ENCODE data around the gene PLXNA2. TPM values are rescaled to one million over a fixed set of nuclear protein-coding genes. Genes with fewer than 3 reads are reported as not detected.

PLXNA2 gene
- total RNA-seq, 1 donor from 2014 or later: 1.7 TPM

DNA sequence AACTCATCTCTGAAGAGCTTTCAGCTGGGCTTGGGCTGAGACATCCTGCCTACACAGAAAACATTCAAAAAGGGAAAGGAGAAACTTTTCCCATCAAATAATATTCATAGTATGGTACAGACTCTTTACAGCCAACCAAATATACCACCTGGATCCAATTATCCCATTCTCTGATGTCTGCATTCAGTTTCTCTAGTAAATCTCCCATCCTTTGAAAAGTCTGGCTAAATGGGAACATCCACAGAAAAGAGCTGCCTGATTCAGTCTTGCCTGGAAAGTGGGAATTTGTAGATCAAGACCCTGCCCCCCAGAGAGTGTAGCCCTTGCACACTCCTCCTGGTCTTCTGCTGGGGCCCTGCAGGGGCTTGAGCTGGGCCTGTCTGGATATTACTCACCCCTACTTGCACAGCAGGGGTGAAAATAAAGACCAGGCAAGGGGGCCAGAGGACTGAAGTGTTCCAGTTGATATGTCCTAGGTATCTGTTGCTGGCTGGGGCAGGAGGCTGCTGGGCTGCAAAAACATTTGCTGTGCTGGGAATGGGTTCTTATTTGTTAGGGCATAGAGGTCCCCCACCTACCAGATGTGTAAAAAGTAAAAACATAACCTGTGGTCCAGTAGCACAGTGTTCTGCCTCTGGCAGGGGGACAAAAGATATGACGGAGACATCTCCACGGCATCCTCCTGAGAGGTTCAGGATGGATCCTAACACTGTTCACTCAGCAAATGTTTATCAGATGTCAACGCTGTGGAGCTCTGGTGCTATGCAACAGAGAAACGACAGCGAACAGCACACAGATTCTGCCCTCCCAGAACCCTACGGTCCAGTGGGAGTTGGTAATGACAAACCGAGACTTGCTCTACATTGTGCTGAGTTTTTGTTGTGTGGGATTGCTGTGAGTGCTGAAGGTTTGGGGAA lies 140.3 kb downstream of the PLXNA2 start:
- Histone ChIP-seq H3K9ac (no peak overlapping the region), H3K4me2 (no peak overlapping the region), H3F3A (ENCODE audit: low read depth) (no peaks in the 10 kb centered on the region), H3K79me2 (ENCODE audit: low read depth) (no peaks in the 10 kb centered on the region), H3K27me3 (no peaks in the 10 kb centered on the region), H3K36me3 (no peaks in the 10 kb centered on the region), H3K9me3 (ENCODE audit: low read depth) (no peaks in the 10 kb centered on the region), H2AFZ (replicated peaks) (no peak overlapping the region), H3K4me1 (peaks cover 45% of the 10 kb centered on the region), H3K4me3 (no peak overlapping the region), H3K27ac (no peak overlapping the region), H4K20me1 (ENCODE audit: low read depth) (no peaks in the 10 kb centered on the region)
- TF ChIP-seq EZH2phosphoT487 (IDR thresholded peaks at IDR 0.05) (no peak), EZH2 (IDR thresholded peaks at IDR 0.05) (no peak), CTCF (IDR thresholded peaks at IDR 0.05) (no peak)
- Mint-ChIP-seq H3K9me3 (no peaks in the 10 kb centered on the region), H3K4me1 (peaks cover 90% of the 10 kb centered on the region), H3K27ac (peak overlapping the region; percentile 18), H3K27me3 (ENCODE audit: insufficient read depth, low read depth) (peaks cover 5% of the 10 kb centered on the region), H3K36me3 (peaks cover 4% of the 10 kb centered on the region), H3K4me3 (peak overlapping the region; percentile 16)
- no peak for DNase-seq (ENCODE audit: low spot score)

GRCh38 chr1:208101661-208102431 lies 142.3 kb downstream of the PLXNA2 start:
- peaks cover 84% of the 10 kb centered on the region for H3K4me1 Mint-ChIP-seq

GRCh38 chr1:208100906-208101305 lies 143.3 kb downstream of the PLXNA2 start:
- no peaks in the 10 kb centered on the region for H3K9me3 ChIP-seq (ENCODE audit: low read depth)
- no peaks in the 10 kb centered on the region for H3K9me3 Mint-ChIP-seq
- H4K20me1 ChIP-seq (ENCODE audit: low read depth): no peaks in the 10 kb centered on the region
- peak overlapping the region; percentile 11 for H3K4me3 Mint-ChIP-seq
- H3K27me3 Mint-ChIP-seq (ENCODE audit: insufficient read depth, low read depth): peaks cover 5% of the 10 kb centered on the region
- DNase-seq (ENCODE audit: low spot score): no peak
- no peaks in the 10 kb centered on the region for H3K27me3 ChIP-seq
- H3K36me3 ChIP-seq: no peaks in the 10 kb centered on the region
- no peak for TF ChIP-seq CTCF (IDR thresholded peaks at IDR 0.05)
- TF ChIP-seq EZH2 (IDR thresholded peaks at IDR 0.05): no peak
- no peak for TF ChIP-seq EZH2phosphoT487 (IDR thresholded peaks at IDR 0.05)
- H2AFZ ChIP-seq (replicated peaks): no peak overlapping the region
- peaks cover 43% of the 10 kb centered on the region for H3K4me1 ChIP-seq
- H3K79me2 ChIP-seq (ENCODE audit: low read depth): no peaks in the 10 kb centered on the region
- no peak overlapping the region for H3K27ac ChIP-seq
- H3K4me1 Mint-ChIP-seq: peaks cover 76% of the 10 kb centered on the region
- no peak overlapping the region for H3K4me2 ChIP-seq
- peak overlapping the region; percentile 76 for H3K27ac Mint-ChIP-seq
- peaks cover 9% of the 10 kb centered on the region for H3K36me3 Mint-ChIP-seq
- H3K4me3 ChIP-seq: no peak overlapping the region
- no peaks in the 10 kb centered on the region for H3F3A ChIP-seq (ENCODE audit: low read depth)
- no peak overlapping the region for H3K9ac ChIP-seq

More at GRCh38 chr1:208101661-208102431, 142.3 kb downstream of the PLXNA2 start:
- H3K4me3 Mint-ChIP-seq: no peak overlapping the region
- H3K27ac ChIP-seq: no peak overlapping the region
- no peaks in the 10 kb centered on the region for H3K9me3 ChIP-seq (ENCODE audit: low read depth)
- H3K36me3 ChIP-seq: no peaks in the 10 kb centered on the region
- H3K4me3 ChIP-seq: no peak overlapping the region
- H3K4me1 ChIP-seq: peaks cover 49% of the 10 kb centered on the region
- peak; percentile 72 for DNase-seq (ENCODE audit: low spot score)
- H3K9ac ChIP-seq: no peak overlapping the region
- no peaks in the 10 kb centered on the region for H3F3A ChIP-seq (ENCODE audit: low read depth)
- H3K9me3 Mint-ChIP-seq: no peaks in the 10 kb centered on the region
- peaks cover 5% of the 10 kb centered on the region for H3K27me3 Mint-ChIP-seq (ENCODE audit: insufficient read depth, low read depth)
- H3K27ac Mint-ChIP-seq: peak overlapping the region; percentile 76
- TF ChIP-seq CTCF (IDR thresholded peaks at IDR 0.05) (no peak), EZH2phosphoT487 (IDR thresholded peaks at IDR 0.05) (no peak), EZH2 (IDR thresholded peaks at IDR 0.05) (no peak)
- H3K36me3 Mint-ChIP-seq: peaks cover 8% of the 10 kb centered on the region
- H3K79me2 ChIP-seq (ENCODE audit: low read depth): no peaks in the 10 kb centered on the region
- H3K4me2 ChIP-seq: peak overlapping the region; percentile 59
- no peak overlapping the region for H2AFZ ChIP-seq (replicated peaks)
- no peaks in the 10 kb centered on the region for H3K27me3 ChIP-seq
- no peaks in the 10 kb centered on the region for H4K20me1 ChIP-seq (ENCODE audit: low read depth)
